CD4-positive, alpha-beta T cell treated with Interleukin-21 for 1 hour (primary cell): Measurements from ENCODE around the gene MAP3K6.
A peak's percentile ranks its signal among the peaks of the same experiment; 100 is the strongest.

Experiments used
- DNase-seq: peaks from one replicate; pipeline ENCODE4 v3.0.0-alpha.2; 2020

Gene MAP3K6

GRCh38 chr1:27353629-27354028 lies 13.1 kb downstream of the MAP3K6 start:
- no peak for DNase-seq

GRCh38 chr1:27353166-27353565 lies 13.6 kb downstream of the MAP3K6 start:
- no peak for DNase-seq

GRCh38 chr1:27351541-27352107 lies 15.1 kb downstream of the MAP3K6 start:
- no peak for DNase-seq

GRCh38 chr1:27350663-27351540 lies 15.9 kb downstream of the MAP3K6 start:
- DNase-seq: no peak

- DNase-seq: no peak
Observed at GRCh38 chr1:27349784-27350662, 16.7 kb downstream of the MAP3K6 start.

GRCh38 chr1:27348861-27349783 lies 17.6 kb downstream of the MAP3K6 start:
- peak; percentile 45 for DNase-seq

- DNase-seq: no peak
Observed at GRCh38 chr1:27346991-27347624, 19.7 kb downstream of the MAP3K6 start.

GRCh38 chr1:27346357-27346756 lies 20.4 kb downstream of the MAP3K6 start:
- no peak for DNase-seq

- no peak for DNase-seq
Observed at GRCh38 chr1:27345272-27345671, 21.5 kb downstream of the MAP3K6 start.

- no peak for DNase-seq
Observed at GRCh38 chr1:27343639-27344025, 23.1 kb downstream of the MAP3K6 start.

GRCh38 chr1:27342778-27343638 lies 23.8 kb downstream of the MAP3K6 start:
- DNase-seq: peak; percentile 87

- peak; percentile 39 for DNase-seq
Observed at GRCh38 chr1:27342391-27342777, 24.4 kb downstream of the MAP3K6 start.

- peak; percentile 68 for DNase-seq
Observed at GRCh38 chr1:27341525-27342252, 25.1 kb downstream of the MAP3K6 start, which contains the start of gene SYTL1. SYTL1 (plus strand) TSS chr1:27342022; CDS start chr1:27345335, 3,313 bp downstream.

GRCh38 chr1:27339213-27339612 lies 27.5 kb downstream of the MAP3K6 start:
- no peak for DNase-seq

GRCh38 chr1:27338751-27339150 lies 28.0 kb downstream of the MAP3K6 start:
- DNase-seq: no peak

GRCh38 chr1:27336756-27337155 lies 30.0 kb downstream of the MAP3K6 start:
- DNase-seq: no peak

GRCh38 chr1:27335506-27336422 lies 31.0 kb downstream of the MAP3K6 start:
- no peak for DNase-seq

GRCh38 chr1:27333717-27334279 lies 33.0 kb downstream of the MAP3K6 start:
- DNase-seq: no peak
